ENCODE results near the gene MMP20. TPM values are rescaled to one million over a fixed set of nuclear protein-coding genes. Genes with fewer than 3 reads are reported as not detected.

MMP20 gene
- total RNA-seq, 2 donors from 2014 or later: not detected

DNA sequence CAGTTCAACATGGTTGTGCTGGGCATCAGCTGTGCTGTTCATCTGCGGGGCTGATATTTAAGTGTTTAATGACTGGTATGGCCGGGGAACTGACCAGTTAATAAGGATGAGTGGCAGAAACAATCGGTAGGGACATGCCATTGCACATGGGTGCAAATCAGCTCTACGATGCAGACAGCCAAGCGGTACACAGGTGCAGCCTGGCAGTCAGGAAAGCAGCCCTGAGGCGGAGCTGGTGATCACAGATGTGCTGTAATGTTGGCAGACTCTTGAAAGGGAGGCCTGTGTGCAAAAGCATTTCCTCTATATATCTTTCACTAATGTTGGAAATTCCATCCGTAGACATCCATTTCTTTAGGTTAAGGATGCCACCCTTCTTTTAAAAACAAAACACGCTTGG, 1.1 kb downstream of the MMP20 start:
- DNase-seq (ENCODE audit: low spot score): no peak
- H3K9me3 ChIP-seq: no peaks in the 10 kb centered on the region
- H3K27ac ChIP-seq: no peak overlapping the region
- intact Hi-C loops (cut with DNase I): no loop called here
- H3K4me3 ChIP-seq: no peak overlapping the region
- H3K27me3 ChIP-seq (replicated peaks; ENCODE audit: insufficient read depth): no peaks in the 10 kb centered on the region
- WGBS: 66% methylated on average over 8 of the region's 8 CpGs
- no peak for TF ChIP-seq POLR2A (IDR thresholded peaks at IDR 0.05)
- no peak for TF ChIP-seq POLR2AphosphoS5 (IDR thresholded peaks at IDR 0.05)
- TF ChIP-seq, protein P1, sequence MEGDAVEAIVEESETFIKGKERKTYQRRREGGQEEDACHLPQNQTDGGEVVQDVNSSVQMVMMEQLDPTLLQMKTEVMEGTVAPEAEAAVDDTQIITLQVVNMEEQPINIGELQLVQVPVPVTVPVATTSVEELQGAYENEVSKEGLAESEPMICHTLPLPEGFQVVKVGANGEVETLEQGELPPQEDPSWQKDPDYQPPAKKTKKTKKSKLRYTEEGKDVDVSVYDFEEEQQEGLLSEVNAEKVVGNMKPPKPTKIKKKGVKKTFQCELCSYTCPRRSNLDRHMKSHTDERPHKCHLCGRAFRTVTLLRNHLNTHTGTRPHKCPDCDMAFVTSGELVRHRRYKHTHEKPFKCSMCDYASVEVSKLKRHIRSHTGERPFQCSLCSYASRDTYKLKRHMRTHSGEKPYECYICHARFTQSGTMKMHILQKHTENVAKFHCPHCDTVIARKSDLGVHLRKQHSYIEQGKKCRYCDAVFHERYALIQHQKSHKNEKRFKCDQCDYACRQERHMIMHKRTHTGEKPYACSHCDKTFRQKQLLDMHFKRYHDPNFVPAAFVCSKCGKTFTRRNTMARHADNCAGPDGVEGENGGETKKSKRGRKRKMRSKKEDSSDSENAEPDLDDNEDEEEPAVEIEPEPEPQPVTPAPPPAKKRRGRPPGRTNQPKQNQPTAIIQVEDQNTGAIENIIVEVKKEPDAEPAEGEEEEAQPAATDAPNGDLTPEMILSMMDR (IDR thresholded peaks at IDR 0.05): no peak
- H3K36me3 ChIP-seq: no peaks in the 10 kb centered on the region
- H3K4me1 ChIP-seq (replicated peaks): no peaks in the 10 kb centered on the region

- DNase-seq (ENCODE audit: low spot score): no peak
- Histone ChIP-seq H3K36me3 (no peaks in the 10 kb centered on the region), H3K27ac (no peak overlapping the region), H3K4me1 (replicated peaks) (no peaks in the 10 kb centered on the region), H3K9me3 (no peaks in the 10 kb centered on the region), H3K4me3 (no peak overlapping the region), H3K27me3 (replicated peaks; ENCODE audit: insufficient read depth) (no peaks in the 10 kb centered on the region)
- 91% methylated on average over 5 of the region's 5 CpGs for WGBS
- intact Hi-C loops (cut with DNase I): no loop called here
- TF ChIP-seq POLR2A (IDR thresholded peaks at IDR 0.05) (no peak), POLR2AphosphoS5 (IDR thresholded peaks at IDR 0.05) (no peak)
- TF ChIP-seq, protein P1 (IDR thresholded peaks at IDR 0.05): no peak
Measured at GRCh38 chr11:102623128-102623527, 2.0 kb downstream of the MMP20 start.

DNA sequence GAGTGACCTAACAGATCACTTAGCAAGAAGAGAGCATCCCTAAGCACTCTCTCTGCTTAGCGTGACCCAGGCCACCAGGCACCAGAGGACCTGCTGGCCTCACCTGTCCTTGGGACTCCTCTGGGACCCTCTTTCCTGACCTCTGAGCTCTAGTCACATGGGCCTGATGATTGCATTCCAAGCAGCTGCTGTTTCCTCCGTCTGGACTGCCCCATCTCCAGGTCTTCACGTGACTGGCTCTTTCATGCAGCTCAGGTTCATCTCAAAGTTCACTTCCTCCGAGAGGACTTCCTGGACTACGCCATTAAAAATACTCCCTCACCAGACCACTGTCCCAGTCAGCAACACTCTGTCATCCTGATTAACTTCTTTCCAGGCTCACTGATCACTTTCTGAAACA, 2.9 kb downstream of the MMP20 start:
- intact Hi-C loops (cut with DNase I): no loop called here
- DNase-seq (ENCODE audit: low spot score): no peak
- TF ChIP-seq POLR2A (IDR thresholded peaks at IDR 0.05): no peak
- no peaks in the 10 kb centered on the region for H3K4me1 ChIP-seq (replicated peaks)
- H3K27ac ChIP-seq: no peak overlapping the region
- H3K27me3 ChIP-seq (replicated peaks; ENCODE audit: insufficient read depth): no peaks in the 10 kb centered on the region
- WGBS: 78% methylated on average over 5 of the region's 5 CpGs
- no peaks in the 10 kb centered on the region for H3K9me3 ChIP-seq
- H3K4me3 ChIP-seq: no peak overlapping the region
- no peaks in the 10 kb centered on the region for H3K36me3 ChIP-seq

GRCh38 chr11:102620818-102621561, 4.1 kb downstream of the MMP20 start:
- H3K27ac ChIP-seq: no peak overlapping the region
- H3K36me3 ChIP-seq: no peaks in the 10 kb centered on the region
- H3K27me3 ChIP-seq (replicated peaks; ENCODE audit: insufficient read depth): no peaks in the 10 kb centered on the region
- no peaks in the 10 kb centered on the region for H3K9me3 ChIP-seq
- no peak for TF ChIP-seq POLR2AphosphoS5 (IDR thresholded peaks at IDR 0.05)
- TF ChIP-seq, protein P1 (IDR thresholded peaks at IDR 0.05): no peak
- TF ChIP-seq POLR2A (IDR thresholded peaks at IDR 0.05): no peak
- no peak for DNase-seq (ENCODE audit: low spot score)
- WGBS: 79% methylated on average over 12 of the region's 12 CpGs
- intact Hi-C loops (cut with DNase I): no loop called here
- no peak overlapping the region for H3K4me3 ChIP-seq
- H3K4me1 ChIP-seq (replicated peaks): no peaks in the 10 kb centered on the region

DNA sequence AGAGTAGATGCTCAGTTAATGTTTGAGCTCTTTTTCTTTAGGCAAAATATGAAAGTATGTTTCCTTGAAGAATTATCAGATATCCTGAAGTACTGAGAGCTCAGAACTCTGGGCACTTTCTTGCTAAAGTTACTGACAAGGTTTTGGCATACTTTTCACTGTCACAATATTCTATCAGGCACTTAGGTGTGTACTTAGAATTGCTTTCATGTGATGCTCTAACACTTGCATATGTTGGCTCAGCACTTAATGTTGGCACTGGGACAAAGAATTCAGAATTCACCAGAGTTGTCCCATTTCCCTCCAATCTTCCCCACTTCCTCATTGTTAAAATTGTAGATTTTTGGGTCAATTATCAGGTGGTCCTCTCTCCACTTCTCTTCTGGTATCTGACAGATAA, 5.0 kb downstream of the MMP20 start:
- no peaks in the 10 kb centered on the region for H3K36me3 ChIP-seq
- no peaks in the 10 kb centered on the region for H3K4me1 ChIP-seq (replicated peaks)
- H3K27ac ChIP-seq: no peak overlapping the region
- TF ChIP-seq POLR2A (IDR thresholded peaks at IDR 0.05): no peak
- no peak for TF ChIP-seq POLR2AphosphoS5 (IDR thresholded peaks at IDR 0.05)
- TF ChIP-seq, protein P1 (IDR thresholded peaks at IDR 0.05): no peak
- intact Hi-C loops (cut with DNase I): no loop called here
- H3K9me3 ChIP-seq: no peaks in the 10 kb centered on the region
- H3K4me3 ChIP-seq: no peak overlapping the region
- no peak for DNase-seq (ENCODE audit: low spot score)
- H3K27me3 ChIP-seq (replicated peaks; ENCODE audit: insufficient read depth): no peaks in the 10 kb centered on the region
